Activated CD4-positive, CD25-positive, alpha-beta regulatory T cell treated with anti-CD3 and anti-CD28 coated beads, Interleukin-2, amount 50 U/mL, for 24 hours (primary cell): ENCODE measurements around the gene GIT2.

Source experiments
- ATAC-seq, 2 donors: fragments of 150-1000 bp; cut with Tn5 transposase; one replicate each; pipeline ENCODE4 v1.10.0; 2021; ENCODE audit warnings: mild to moderate bottlenecking in 1 of 2, moderate library complexity in 1 of 2

The GIT2 gene, protein sequence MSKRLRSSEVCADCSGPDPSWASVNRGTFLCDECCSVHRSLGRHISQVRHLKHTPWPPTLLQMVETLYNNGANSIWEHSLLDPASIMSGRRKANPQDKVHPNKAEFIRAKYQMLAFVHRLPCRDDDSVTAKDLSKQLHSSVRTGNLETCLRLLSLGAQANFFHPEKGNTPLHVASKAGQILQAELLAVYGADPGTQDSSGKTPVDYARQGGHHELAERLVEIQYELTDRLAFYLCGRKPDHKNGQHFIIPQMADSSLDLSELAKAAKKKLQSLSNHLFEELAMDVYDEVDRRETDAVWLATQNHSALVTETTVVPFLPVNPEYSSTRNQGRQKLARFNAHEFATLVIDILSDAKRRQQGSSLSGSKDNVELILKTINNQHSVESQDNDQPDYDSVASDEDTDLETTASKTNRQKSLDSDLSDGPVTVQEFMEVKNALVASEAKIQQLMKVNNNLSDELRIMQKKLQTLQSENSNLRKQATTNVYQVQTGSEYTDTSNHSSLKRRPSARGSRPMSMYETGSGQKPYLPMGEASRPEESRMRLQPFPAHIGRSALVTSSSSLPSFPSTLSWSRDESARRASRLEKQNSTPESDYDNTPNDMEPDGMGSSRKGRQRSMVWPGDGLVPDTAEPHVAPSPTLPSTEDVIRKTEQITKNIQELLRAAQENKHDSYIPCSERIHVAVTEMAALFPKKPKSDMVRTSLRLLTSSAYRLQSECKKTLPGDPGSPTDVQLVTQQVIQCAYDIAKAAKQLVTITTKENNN

DNA sequence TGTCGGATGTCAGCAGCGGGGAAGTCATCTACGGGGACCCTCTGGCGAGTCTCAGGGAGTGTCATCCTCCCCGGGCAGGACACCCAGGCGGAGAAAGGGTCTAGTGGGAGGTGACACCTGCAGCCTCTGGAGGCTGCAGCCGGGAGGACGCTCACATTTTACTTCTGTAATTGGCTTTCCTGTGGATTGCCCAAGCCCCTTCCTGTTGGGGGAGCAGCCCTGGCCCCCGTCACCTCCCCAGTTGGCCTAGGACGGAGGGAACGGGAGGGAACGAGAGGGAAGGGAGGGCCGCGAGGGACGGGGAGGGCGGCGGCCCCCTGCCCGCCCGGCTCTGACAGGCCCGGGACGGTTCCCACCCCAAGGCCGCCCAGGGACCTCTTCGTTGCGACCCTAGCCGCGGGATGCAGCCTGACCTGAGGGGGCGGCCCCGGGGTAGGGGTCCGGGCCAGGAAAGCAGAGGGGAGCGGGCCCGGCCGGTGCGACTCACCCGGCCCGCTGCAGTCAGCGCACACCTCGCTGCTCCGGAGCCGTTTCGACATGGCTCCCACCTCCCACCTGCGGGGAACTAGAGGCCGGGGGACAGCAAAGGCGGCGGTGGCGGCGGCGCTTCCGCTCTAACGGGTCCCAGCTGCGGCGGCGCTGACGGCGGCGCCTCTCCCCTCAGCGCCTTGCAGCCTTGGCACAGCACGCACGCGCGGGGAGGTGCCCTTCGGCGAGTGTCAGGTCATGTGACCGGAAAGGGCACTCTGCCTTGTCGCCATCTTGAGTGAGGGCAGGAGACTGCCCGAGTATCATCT, at the start of gene GIT2:
GIT2 (minus strand) TSS at position 683 of the 797 bp plus-strand sequence; CDS start at position 539, 144 bp downstream.
- peak; percentile 83 to 84 for ATAC-seq

DNA sequence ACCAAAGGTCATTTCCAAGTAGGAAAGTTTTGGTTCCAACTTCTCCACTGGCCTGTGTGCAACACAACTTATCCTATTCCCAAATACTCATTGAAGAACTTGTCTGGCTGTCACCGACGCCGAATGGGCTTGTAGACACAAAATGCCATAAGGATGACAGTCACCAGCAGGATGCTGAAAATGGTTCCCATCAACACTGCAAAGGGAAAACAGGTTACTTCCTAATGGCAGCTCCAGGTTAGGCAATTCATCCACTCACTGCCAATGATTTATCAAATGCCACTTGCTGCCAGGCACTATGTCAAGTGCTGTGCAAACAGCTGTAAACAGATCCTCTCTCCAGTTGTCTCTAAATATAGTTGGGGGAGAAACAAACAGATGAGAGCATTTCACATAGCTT, 46.1 kb upstream of the GIT2 start:
- no peak for ATAC-seq

DNA sequence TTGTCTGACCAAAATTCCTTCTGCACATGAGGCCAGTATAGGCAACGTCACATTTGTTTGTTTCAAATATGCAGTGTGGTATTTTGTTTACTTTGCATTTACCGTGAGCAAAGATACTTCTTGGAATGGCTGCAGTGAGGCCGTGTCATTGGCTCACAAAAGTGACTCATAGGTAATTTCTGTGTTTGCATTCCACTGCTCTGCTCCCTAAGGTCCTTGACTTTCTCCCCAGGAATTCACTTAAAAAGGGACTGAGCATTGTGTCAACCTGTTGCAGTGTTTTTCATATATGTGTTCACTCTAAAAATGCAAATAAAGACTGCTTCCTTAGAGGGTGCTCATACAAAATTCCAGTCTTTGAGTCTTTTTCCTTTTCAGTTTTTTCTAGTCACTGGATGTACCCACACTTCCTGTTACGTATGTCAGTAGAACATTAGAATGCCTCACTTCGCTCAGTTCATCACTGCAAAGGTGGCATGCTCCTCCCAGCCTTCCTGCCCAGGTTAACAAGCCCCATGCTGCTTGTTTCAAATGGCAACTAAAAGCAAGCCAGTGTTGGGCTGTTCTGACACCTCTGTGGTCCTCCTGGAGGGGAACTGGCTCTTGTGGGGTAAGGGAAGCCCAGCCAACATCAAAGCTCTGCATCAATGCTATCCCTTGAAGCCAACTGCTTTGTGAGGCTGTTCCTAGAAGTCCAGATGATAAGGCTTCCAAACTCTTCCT, 43.1 kb upstream of the GIT2 start:
- ATAC-seq = peak; percentile 51 to 54

DNA sequence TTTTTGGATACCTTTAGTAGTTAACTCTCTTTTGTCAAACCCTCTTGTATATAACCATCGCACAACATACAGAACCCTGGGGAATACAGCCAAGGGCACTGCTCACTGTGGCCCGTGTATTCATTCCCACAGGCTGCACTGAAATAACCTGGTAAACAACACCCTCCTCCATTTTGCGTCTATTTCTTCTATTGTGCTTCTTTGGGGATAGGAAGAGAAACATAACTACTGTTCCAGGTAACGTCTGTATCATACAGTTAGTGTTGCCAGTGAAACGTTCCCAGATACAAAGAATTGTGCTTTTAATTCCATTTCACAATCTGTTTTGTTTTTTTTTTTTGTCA, 42.5 kb upstream of the GIT2 start:
- ATAC-seq = no peak

DNA sequence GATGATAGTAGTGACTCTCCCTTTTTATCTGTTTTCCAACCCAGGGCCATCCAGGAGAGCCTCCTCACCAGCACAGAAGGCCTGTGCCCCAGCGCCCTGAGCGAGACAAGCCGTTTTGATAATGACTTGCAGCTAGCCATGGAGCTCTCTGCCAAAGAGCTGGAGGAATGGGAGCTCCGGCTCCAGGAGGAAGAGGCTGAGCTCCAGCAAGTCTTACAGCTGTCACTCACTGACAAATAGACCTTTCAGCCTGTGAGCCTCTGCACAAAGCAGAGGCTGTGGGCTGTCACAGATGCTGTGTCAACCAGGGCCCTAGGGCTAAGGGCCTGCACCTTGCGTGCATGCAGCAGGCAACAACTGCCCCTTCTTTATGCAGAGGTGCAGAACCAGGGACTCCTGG, 41.1 kb upstream of the GIT2 start:
- no peak for ATAC-seq

DNA sequence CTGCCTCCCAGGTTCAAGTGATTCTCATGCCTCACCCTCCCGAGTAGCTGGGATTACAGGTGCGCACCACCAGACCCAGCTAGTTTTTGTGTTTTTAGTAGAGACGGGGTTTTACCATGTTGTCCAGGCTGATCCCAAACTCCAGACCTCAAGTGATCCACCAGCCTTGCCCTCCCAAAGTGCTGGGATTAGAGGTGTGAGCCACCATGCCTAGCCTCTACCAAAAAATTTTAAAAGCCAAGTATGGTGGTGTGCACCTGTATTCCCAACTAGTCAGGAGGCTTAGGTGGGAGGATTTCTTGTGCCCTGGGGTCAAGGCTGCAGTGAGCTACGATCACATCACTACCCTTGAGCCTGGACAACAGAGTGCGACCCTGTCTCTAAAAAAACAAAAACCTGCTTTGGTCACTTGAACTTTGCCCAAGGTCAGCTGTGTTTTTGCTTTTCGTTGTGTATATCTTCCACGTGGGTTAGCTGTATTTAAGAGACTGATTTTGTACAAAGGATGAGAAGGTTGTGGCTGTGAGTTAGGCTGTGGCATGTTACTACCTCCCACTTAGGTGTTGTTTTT, 39.5 kb upstream of the GIT2 start:
- ATAC-seq = no peak

DNA sequence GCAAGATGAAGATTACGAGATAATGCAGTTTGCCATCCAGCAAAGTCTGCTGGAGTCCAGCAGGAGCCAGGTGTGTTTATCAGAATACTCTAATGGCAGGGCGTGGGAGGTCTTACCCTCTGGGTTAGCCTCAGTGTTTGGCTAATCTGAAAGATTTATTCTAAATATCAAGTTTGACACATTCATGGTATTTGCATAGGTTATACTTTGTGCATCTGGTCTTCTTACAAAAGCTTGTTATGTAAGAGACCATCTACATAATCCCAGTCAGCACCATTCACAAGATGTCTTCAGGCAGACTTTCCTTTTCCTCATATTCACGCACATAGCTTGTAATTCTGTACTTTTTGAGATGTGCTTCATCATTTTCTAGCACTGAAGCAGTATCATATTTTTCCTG, 37.7 kb upstream of the GIT2 start:
- ATAC-seq = no peak

DNA sequence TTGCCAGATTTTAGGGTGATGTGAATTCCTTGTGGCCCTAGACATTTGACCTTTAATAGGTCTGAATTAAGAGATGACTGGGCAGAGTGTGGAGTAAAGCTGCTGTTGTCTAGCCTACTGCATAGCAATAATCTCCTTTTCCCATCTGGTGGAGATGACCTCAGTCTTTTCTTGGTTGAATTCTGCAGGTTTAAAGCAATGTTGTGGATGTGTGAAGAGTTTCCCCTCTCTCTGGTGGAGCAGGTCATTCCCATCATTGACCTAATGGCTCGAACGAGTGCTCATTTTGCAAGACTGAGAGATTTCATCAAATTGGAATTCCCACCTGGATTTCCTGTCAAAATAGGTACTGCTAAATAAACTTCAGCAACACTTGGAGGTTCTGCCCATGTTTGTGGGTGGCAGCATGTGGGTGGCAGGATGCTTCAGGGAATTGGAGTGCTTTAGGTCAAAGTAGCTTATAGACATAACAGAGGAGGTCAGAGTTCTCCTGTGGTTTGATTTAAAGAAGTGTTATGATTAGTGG, 33.2 kb upstream of the GIT2 start:
- no peak for ATAC-seq

DNA sequence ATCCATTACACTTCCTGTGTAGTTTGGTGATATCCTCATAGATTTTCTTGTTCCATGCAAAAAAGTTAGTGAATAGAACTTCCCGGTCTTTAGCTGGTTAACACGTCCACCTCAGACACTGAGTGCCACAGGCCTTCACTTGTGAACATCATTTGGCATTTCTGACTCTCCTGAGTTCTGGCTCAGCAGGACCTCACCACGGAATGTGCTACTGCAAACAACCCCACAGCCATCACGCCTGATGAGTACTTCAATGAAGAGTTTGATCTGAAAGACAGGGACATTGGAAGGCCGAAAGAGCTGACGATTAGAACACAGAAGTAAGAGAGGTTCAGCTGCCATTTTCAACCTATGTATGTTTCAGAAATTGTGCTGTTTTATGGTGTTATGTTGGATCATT, 32.2 kb upstream of the GIT2 start:
- no peak for ATAC-seq

DNA sequence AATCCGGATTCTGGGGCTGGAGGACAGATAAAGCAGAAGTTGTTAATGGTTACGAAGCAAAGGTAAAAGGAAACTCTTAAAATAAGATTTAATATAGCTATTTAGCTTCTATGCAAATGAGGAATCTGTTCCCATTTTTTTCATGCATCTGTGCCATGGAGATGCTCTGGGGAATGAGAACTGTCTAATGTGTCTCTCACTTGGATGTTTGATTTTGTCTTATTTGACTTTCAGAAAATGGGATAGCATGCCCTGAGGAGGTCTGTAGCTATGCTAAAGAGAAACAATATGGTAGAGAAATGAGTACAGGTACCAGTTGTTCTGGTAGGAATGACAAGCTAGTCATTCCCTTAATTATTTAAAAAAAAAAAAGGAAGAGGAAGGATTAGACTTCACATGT, 27.9 kb upstream of the GIT2 start:
- ATAC-seq = no peak

DNA sequence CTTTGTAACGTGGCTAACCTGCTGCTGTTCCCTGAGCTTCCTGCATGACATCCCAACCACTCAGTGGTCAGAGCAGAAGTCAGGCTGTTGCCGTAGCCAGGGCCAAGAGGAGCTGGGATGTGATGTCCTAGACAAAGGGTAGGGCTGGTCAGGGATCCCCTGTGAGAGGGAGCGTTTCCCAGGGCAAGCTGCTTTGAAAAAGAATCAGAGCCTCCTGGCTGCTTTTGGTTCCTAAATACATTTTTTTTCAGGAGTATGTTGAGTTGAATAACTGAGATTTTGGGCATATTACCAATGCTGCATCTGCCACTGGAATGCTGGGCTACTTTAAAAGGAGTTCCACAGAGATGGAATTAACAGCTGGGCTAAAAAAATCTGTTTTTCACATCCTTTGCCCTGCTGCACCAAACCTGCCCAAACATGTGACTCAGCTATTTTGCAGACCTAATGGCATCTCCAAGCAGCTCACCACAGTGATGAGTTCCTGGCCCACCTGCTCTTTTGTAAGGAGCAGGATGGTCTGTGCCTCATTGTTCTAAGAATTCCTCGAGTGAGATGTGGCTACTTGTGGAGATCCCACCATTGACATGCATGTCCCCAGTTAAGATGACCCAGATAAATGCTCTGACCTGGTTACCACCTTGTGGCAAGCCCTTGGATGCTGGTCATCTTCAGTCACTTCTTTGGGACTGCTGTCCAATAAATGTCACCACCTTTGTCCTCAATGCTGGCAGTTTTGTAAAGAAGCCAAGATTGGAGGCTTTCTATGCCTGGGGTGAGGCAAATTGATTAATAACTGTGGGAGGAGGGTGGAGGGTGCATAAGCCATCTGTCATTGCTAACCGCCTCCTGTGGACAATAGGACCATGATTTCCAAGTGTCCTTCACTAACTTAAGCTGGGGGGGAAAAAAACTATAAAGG, 27.2 kb upstream of the GIT2 start:
- no peak for ATAC-seq

DNA sequence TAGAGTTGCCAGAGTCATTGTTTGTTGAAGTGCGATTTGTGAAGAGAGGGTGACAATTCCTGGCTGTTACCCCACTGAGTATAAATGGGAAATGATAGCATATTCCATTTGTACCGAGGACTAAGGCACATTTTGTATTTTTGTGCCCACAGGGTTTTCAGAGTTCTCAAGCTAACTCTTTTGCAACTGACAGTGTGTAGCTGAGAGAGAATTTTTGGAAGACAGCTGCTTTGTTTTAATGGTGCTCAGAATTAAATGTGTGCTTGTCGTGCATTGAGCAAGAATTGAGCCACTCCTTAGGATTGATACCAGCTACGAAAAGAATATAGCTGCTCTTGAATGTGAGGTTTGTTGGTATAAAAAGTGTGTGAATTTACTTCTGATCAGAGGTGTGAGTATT, 24.8 kb upstream of the GIT2 start:
- no peak for ATAC-seq

DNA sequence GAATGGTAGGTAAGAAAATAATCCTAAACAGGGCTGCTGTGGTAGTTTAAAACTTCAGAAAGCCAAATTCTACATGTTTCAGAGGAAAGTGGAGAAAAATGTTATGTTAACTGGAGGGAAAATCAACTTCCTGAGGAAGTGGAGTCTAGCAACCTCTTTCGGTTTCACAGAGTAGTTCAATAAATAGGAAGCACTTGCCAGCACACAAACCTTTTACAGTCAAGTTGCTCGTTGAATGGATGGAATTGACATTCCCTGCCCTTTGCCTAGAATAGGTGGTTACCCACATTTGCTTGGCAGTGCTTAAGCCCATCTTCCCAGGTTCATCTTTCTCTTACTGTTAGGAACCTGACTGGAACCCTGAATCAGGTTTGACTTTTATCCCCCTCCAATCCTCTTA, 19.0 kb upstream of the GIT2 start:
- ATAC-seq = no peak

DNA sequence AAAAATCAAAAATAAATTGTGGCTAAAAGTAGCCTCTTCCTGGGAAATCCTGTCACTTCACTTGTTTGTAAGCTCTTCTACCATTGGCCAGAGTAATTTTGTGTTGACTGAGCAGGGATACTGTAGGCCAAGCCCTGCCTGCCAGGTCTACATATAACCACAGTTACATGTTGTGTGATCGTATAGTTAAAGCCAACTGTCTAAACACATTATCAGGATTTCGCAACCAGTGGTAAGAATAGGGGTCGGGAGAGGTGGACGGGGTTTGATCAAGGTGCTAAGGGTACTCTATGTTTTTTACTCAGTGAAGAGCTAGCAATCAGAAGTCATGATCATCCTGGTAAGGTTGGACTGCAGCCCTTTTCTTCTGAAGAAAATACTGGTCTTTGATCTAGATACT, 16.5 kb upstream of the GIT2 start:
- ATAC-seq = no peak

DNA sequence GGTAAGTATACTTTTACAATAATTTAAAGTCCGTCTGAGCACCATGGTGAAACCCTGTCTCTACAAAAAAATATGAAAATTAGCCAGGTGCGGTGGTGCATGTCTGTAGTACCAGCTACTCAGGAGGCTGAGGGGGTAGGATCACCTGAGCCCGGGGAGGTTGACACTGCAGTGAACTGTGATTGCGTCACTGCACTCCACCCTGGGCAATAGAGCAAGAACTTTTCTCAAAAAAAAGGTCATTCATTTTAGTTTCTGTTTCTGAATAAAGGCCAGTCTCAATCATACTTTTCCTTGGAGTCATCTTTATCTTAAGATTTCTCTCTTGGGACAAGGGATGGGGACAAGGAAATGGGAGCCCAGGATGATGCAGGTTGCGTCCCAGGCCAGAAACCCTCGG, 16.0 kb upstream of the GIT2 start:
- ATAC-seq = peak in 1 of 2 donors; percentile 52

DNA sequence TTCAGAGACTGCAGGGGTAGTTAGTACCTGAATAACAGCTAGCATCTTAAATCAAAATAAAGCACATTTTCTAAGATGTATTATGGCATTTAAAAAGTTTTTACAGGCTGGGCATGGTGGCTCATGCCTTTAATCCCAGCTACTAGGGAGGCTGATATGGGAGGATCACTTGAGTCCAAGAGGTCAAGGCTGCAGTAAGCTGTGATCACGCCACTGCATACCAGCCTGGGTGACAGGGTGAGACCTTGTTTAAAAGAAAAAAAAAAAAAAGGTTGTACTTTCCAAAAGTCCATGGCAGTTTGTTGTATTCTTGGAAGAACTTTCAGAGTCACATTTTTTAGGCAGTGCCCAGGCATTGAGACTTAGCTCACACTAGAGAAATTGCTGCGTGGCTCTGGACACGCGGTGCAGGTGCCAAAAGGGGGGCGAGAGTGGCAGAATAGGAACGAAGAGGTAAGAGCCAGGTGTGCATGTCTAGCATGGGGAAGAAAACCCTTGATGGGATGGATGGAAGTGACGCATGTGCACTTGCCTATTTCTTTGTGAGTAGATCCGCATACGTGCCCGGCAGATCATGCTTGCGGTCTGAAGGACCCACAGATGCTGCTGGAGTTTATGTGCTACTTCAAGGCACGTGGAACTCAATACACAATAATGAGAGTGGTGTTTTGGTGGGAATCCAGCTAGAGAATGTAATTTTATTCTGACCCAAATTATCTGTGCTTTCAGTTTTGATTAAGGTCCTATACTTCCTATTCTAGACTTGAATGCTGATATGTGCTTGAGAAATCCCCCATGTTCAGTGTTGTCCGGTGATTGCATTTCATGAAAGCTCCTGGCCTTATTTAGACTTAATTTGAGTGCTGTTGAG, 14.9 kb upstream of the GIT2 start:
- peak; percentile 14 to 22 for ATAC-seq

DNA sequence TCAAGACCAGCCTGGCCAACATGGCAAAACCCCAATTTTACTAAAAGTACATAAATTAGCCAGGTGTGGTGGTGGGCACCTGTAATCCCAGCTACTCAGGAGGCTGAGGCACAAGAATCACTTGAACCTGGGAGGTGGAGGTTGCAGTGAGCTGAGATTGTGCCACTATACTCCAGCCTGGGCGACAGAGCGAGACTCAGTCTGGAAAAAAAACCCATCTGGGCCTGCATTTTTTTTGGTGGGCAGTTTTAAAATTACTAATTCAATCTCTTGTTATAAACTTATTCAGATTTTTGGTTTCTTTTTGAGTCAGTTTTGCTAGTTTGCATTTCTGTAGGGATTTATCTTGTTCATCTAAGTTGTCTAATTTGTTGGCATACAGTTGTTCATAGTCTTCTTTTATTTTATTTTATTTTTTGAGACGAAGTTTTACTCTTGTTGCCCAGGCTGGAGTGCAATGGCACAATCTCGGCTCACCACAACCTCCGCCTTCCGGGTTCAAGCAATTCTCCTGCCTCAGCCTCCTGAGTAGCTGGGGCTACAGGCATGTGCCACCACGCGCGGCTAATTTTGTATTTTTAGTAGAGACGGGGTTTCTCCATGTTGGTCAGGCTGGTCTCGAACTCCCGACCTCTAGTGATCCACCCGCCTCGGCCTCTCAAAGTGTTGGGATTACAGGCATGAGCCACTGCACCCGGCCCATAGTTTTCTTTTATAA, 12.7 kb upstream of the GIT2 start:
- peak in 1 of 2 donors; percentile 15 for ATAC-seq

DNA sequence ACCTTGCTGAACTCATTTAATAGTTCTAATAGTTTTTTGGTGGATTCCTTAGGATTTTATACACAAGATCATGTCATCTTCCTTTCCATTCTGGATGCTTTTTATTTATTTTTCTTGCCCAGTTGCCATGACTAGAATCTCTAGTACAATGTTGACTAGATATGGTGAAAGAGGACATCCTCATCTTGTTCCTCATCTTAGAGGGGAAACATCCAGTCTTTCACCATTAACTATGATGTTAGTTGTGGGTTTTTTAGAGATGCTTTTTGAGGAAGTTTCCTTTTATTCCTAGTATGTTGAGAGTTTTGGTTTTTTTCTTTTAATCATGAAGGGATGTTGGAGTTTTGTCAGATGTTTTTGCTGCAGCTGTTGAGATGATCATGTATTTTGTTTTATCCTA, 11.7 kb upstream of the GIT2 start:
- no peak for ATAC-seq

DNA sequence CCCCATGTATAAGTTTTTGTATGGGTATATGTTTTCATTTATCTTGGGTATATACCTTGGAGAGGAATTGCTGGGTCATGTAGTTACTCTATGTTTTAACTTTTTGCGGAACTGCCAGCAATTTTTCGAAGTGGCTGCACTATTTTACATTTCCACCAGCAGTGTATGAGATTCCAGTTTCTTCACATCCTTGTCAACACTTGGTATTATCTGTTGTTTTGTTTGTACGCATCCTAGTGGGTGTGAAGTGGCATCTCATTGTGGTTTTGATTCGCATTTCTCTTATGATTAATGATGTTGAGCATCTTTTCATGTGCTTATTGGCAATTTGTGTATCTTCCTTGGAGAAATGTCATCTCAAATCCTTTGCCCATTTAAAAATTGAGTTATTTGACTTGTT, 9.9 kb upstream of the GIT2 start:
- ATAC-seq = no peak
